ENCODE results near the gene EML5.

Gene EML5

GRCh38 chr14:88706425-88706824 lies 86.3 kb downstream of the EML5 start:
- peak; percentile 82 for DNase-seq

DNA sequence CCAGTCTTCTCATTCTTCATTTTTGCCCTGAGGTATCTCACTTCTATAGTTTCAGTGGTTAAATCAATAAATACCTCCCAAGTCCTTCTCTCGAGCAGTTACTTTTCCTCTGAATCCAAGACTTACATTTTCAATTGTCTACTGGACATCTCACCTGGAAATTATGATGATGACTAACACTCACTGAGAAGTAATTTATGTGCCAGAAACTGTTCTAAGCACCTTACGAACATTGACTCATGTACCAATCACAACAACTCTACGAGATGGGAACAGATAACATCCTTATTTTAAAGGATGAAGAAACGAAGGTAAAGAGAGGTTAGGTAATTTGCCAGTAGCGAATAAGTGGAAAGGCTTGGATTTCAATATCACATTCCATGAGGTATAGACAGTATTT lies 94.1 kb downstream of the EML5 start:
- DNase-seq, result peak; percentile 26

DNA sequence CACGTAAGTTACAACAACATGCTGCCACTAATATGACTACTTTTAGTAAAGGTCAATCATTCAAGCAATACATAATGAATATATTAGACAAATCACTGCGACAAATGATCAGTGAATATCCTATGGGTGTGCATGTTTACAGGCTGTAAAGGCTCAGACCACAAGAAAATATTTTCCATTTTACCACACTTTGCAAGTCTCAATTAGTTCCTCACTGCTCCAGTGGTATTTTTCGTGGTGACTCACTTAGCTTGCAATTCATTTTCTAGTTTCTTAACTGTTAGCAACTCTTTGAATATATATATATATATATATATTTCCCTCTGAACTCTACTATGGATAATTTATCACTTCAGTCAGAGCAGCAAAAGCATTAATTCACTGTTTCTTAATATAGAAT lies 96.9 kb downstream of the EML5 start:
- DNase-seq, result no peak

DNA sequence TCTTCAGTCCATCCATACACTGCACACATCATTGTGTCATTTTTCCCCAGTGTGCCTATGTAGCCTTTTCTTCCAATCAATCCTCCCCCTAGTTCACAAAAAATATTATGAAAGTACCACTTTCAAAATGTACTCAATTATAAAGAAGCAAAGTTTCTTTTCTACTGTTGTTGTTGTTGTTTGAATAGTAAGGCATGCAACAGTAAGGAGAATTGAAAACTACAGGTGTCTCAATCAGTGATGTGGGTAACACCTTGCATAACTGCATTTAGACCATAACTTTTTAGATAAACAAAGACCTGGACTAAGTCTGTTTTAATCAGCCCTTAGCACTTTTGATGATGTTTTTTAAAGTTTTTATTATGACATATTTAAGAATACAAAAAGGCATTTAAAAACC lies 104.4 kb downstream of the EML5 start:
- DNase-seq, result no peak

GRCh38 chr14:88683119-88683518 lies 109.6 kb downstream of the EML5 start:
- DNase-seq, result peak; percentile 48

GRCh38 chr14:88682495-88683114 lies 110.1 kb downstream of the EML5 start:
- peak; percentile 90 for DNase-seq

GRCh38 chr14:88681755-88682494 lies 110.8 kb downstream of the EML5 start:
- no peak for DNase-seq

GRCh38 chr14:88669346-88669745 lies 123.4 kb downstream of the EML5 start:
- no peak for DNase-seq

DNA sequence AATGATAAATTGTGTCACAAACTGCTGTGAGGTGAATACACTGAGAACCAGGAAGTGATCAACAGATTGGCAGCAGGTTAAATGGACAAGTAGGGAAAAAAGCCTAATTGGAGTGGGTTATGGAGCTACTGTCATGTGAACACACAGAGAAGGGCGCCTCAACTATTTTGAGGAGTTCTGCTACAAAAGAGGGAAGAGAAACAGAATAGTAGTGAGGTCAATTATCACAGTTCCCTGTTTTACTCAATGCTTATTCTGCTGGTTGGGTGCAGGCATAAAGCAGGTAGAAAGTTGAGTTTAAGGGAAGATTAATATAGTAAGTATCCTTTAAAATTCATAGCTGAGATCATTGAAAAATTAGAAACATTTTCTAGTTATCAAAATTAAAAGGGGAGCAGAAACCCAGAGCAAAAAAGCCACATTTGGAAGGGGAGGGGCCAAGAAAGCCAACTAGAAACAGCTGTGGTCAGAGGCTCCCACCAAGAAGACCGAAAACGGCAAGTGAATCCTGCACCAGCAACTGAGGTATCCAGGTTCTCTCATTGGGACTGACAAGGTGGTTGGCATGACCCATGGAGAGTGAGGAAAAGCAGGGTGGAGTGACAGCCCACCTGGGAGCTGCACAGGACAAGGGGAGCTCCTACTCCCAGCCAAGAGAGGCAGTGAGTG lies 124.2 kb downstream of the EML5 start:
- DNase-seq, result no peak

DNA sequence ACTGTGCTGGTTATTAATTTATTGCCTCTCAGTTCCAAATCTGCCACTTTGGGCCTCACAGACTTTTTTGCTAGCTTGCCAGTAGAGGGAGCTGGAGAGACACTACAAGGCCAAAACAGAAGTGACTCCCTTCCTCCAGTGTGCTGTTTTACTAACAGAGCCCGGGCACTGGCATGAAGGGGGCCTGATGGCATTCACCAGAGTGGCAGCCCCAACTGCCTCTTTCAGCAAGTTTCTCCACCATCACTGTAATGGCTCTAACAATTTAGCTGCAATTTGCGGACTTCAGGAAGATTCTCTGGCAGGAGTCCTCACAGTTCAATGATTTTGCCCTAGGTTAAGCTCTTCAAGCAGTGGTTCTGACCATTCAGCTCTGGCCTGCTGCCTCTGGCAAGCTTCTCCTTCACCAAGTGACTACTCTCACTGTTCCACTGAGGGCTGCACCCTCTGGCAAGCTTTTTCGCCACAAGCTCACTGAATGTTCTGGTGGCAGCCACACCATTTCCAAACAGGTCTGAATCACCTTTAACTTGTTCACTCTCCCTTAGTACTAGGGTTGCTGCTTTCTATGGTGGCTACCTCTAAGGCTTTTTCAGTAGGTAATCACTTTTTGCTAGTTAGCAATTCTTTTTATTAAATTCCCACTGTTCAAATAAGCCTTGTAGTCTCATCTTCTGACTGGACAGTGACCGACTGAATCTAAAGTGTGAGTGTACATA lies 125.0 kb downstream of the EML5 start:
- DNase-seq, result peak; percentile 52

DNA sequence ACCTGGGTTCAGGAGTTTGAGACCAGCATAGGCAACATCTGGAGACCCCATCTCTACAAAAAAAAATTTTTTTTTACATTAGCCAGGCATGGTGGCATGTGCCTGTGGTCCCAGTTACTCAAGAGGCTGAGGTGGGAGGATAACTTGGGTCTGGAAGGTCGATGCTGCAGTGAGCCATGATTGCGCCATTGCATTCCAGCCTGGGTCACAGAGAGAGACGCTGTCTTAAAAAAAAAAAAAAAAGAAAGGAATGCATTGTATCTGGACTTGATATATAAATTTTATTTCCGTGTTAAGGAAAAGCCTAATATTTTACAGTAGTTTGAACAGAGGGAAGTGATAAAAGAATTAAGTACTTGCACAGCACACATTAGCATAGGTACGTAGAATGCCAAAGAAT lies 132.7 kb downstream of the EML5 start:
- DNase-seq, result peak; percentile 77

DNA sequence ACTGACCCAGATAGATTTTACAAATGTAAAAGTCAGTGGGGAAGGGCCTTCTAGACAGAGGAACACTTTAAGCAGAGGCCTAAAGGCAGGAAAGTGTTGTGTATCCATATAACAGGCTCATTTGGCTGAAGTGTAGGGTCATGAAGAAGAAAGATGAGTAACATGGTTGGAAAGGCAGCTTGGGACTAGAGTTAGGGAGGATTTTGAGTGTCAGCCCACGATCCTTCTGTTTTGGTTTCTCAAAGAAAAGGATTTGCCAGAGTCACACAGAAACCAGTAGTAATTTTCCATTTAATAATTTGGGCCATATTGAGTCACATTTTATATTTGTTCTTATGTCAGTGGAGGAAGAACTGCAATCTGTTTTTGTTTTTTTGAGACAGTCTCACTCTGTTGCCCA lies 153.5 kb downstream of the EML5 start:
- no peak for DNase-seq

- DNase-seq, result no peak
These were observed 160.2 kb downstream of the EML5 start for GRCh38 chr14:88632512-88632911.

- DNase-seq, result no peak
These were observed 161.7 kb downstream of the EML5 start for GRCh38 chr14:88631091-88631490.

GRCh38 chr14:88630565-88630964 lies 162.2 kb downstream of the EML5 start:
- DNase-seq, result peak; percentile 96

DNA sequence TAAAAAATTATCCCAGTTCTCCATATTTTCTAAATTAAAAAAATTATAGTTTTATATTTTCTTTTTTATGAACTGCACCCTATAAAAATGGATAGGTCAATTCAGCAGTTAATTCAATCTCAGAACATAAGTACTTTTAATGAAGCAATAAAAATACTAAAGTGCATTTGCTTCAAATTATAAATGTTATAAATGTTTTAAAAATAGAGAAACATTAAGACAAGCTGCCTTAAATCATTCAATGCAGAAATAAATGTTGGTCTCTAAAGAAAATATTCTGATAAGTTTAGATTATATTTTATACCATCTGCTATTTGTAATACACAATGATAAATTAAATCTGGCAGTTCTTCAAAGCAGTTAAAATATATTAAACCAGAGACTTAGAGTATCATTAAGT lies 164.3 kb downstream of the EML5 start:
- DNase-seq, result no peak

GRCh38 chr14:88628033-88628432 lies 164.7 kb downstream of the EML5 start:
- DNase-seq, result no peak

DNA sequence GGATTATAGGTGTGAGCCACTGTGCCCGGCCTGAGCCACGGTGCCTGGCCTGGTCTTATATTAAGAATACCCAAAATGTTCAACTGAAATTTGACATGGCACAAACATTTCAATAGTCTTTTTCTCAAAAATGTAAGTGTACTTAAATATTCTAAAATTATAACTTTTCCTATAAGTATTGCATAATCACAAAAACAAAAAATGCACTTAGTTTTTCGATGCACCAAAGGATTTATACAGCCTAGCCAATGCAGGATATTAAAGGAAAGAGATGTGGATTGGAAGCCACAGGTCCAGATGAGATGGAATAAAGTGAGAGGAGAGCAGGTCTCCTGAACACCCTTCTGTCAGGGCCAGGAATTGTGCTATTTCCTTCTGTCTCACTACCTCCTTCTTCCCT lies 167.1 kb downstream of the EML5 start:
- DNase-seq, result no peak

GRCh38 chr14:88621100-88621499 lies 171.7 kb downstream of the EML5 start:
- no peak for DNase-seq

DNA sequence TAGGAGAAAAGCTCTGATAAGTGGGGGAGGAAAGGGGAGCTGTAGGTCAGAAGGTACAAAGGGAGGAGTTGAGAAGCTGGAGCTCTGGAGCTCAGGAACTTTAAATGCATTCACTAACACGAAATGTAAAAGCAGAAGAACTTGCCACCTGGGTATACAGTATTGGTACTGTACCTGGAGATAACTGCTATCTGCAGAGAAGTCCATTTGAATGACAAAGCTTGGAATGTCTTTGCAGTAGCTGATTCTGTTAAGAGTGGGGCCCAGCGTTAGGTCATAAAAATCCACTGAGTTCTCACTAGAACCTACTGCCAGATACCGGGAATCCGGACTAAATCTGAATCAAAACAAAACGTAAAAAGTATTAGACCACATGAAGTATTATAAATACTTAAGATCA lies 174.3 kb downstream of the EML5 start:
- no peak for DNase-seq

- no peak for DNase-seq
These were observed 175.3 kb downstream of the EML5 start for GRCh38 chr14:88617479-88617878.

DNA sequence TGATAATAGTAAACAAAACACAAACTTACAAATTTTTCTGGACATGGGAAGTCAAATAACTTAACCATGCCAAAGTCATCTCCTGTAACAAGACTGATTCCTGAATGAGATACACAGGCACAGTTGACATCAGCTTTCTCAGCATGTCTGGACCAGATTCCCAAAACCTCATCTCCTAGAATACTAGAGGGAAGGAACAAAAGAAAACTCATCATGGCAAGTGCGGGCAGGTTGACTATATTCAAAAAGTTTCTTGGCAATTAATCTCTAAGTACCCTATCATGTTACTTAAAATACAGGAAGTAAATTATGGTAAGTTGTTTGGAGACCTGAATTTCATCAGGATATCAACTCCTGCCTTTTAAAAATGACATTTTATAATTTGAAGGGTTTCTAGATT lies 176.1 kb downstream of the EML5 start:
- DNase-seq, result no peak

DNA sequence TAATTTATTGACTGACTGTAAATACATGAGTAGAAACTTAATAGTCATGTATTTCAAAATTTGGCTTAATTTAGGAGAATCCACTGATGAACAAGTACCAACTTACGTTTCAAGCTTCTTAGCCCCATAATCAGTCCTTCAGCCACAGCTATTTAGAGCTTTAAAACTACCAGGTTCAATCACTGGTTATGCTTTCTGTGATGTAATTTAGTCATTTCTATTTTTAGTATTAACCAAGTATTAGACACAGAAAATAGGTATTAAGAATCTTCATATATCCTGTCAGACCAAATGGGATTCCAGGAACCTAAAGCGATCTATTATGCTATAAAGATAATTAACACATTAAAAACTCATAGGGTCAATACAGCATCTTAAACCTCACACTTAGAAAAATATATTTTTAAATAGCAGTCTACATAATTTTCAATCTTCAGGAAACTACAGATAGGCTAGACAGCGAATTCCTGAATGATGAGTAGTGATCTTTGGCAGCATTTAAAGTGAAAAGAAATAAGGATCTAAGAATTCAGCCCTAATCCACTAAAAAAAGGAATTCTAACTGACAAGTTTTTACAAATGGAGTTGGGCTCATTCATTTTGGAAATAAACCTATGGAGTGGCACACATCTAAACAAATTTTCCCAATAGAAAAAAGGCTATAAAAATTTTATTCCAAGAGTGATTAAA lies 178.4 kb downstream of the EML5 start:
- DNase-seq, result peak; percentile 69

Data from NCI-H226 (cell line).